Neural cell (in vitro differentiated cells): ENCODE results near the gene DIP2C. TPM values are rescaled to one million over a fixed set of nuclear protein-coding genes. Genes with fewer than 3 reads are reported as not detected.

Source experiments
- H2AFZ ChIP-seq: fragments of 200-600, 300-800 bp; sonication (generic), shearing (Covaris generic); 2 replicates; pipeline ENCODE4 v1.6.0; 2014; ENCODE audit warnings: low read depth, mild to moderate bottlenecking, antibody characterized with exemption, low read length, moderate library complexity
- H3F3A ChIP-seq: fragments of 200-600 bp; shearing (Covaris generic); 2 replicates; pipeline ENCODE4 v1.6.1; 2016; ENCODE audit warnings: mild to moderate bottlenecking, moderate library complexity, mixed read lengths, antibody characterized with exemption, low read length; ENCODE audit not compliant: insufficient read depth, poor library complexity, severe bottlenecking
- H3K27ac ChIP-seq: fragments of 200-600, 300-800 bp; sonication (generic), shearing (Covaris generic); 2 replicates; pipeline ENCODE4 v1.5.1; 2014; ENCODE audit warnings: mild to moderate bottlenecking, low read length, moderate library complexity
- H3K27me3 ChIP-seq: fragments of 300-800, 200-600 bp; sonication (generic), shearing (Covaris generic); 2 replicates; pipeline ENCODE4 v1.6.0; 2014; ENCODE audit warnings: mild to moderate bottlenecking, low read depth, low read length, moderate library complexity; ENCODE audit not compliant: insufficient read depth
- H3K36me3 ChIP-seq: fragments of 300-800, 200-600 bp; sonication (generic), shearing (Covaris generic); 2 replicates; pipeline ENCODE4 v1.5.1; 2014; ENCODE audit warnings: mild to moderate bottlenecking, antibody characterized with exemption, low read length, moderate library complexity; ENCODE audit not compliant: insufficient read depth
- H3K4me2 ChIP-seq: fragments of 300-800, 200-600 bp; sonication (generic), shearing (Covaris generic); 2 replicates; pipeline ENCODE4 v1.6.0; 2014; ENCODE audit warnings: mild to moderate bottlenecking, low read length
- H3K4me3 ChIP-seq: fragments of 300-800, 200-600 bp; sonication (generic), shearing (Covaris generic); 2 replicates; pipeline ENCODE4 v1.5.1; 2014; ENCODE audit warnings: mild to moderate bottlenecking, low read length, moderate library complexity
- H3K79me2 ChIP-seq: fragments of 200-600 bp; shearing (Covaris generic); replicated peaks from 2 replicates; pipeline ENCODE4 v1.6.0; 2014; ENCODE audit warnings: mild to moderate bottlenecking, low read length, moderate library complexity; ENCODE audit not compliant: insufficient read depth
- H3K9ac ChIP-seq: fragments of 300-800, 200-600 bp; sonication (generic), shearing (Covaris generic); 2 replicates; pipeline ENCODE4 v1.6.1; 2016; ENCODE audit warnings: mild to moderate bottlenecking, low read length, mixed read lengths
- H3K9me2 ChIP-seq: fragments of 200-600 bp; shearing (Covaris generic); 2 replicates; pipeline ENCODE4 v1.6.1; 2016; ENCODE audit warnings: mild to moderate bottlenecking, low read length, mixed read lengths; ENCODE audit not compliant: insufficient read depth
- H3K9me3 ChIP-seq: fragments of 200-600, 300-800 bp; sonication (generic), shearing (Covaris generic); 2 replicates; pipeline ENCODE4 v1.6.1; 2016; ENCODE audit warnings: mild to moderate bottlenecking, mixed run types, low read length, moderate library complexity, mixed read lengths
- H4K20me1 ChIP-seq: fragments of 200-600 bp; shearing (Covaris generic); 2 replicates; pipeline ENCODE4 v1.6.1; 2016; ENCODE audit warnings: mild to moderate bottlenecking, mixed run types; ENCODE audit not compliant: insufficient read depth
- CTCF ChIP-seq: fragments of 450-650 bp; IDR thresholded peaks from 2 replicates; pipeline ENCODE4 v1.5.1; 2014; ENCODE audit warnings: antibody characterized with exemption, mild to moderate bottlenecking, moderate library complexity; ENCODE audit not compliant: poor library complexity, severe bottlenecking
- EP300 ChIP-seq: fragments of 450-650 bp; conservative IDR thresholded peaks from 2 replicates; pipeline ENCODE4 v1.6.1; 2014; ENCODE audit warnings: antibody characterized with exemption, mild to moderate bottlenecking, moderate library complexity; ENCODE audit not compliant: poor library complexity, severe bottlenecking
- EZH2 ChIP-seq: fragments of 200-600, 300-800 bp; shearing (Covaris generic), sonication (generic); IDR thresholded peaks from 2 replicates; pipeline ENCODE4 v1.6.1; 2014; ENCODE audit warnings: antibody characterized with exemption, low read length, borderline replicate concordance, mild to moderate bottlenecking; ENCODE audit not compliant: insufficient read depth, poor library complexity, severe bottlenecking
- MXI1 ChIP-seq: fragments of 450-650 bp; conservative IDR thresholded peaks from 2 replicates; pipeline ENCODE4 v1.6.1; 2014; ENCODE audit warnings: antibody characterized with exemption, mild to moderate bottlenecking; ENCODE audit not compliant: poor library complexity, severe bottlenecking
- POLR2AphosphoS5 ChIP-seq: IDR thresholded peaks from 2 replicates; pipeline ENCODE4 v1.6.1; 2012
- RAD21 ChIP-seq: fragments of 450-650 bp; conservative IDR thresholded peaks from 2 replicates; pipeline ENCODE4 v1.6.1; 2014; ENCODE audit warnings: antibody characterized with exemption, mild to moderate bottlenecking, moderate library complexity
- REST ChIP-seq: IDR thresholded peaks from 2 replicates; pipeline ENCODE4 v1.6.1; 2012; ENCODE audit warnings: borderline replicate concordance
- SMC3 ChIP-seq: fragments of 450-650 bp; conservative IDR thresholded peaks from 2 replicates; pipeline ENCODE4 v1.6.1; 2014; ENCODE audit warnings: antibody characterized with exemption, mild to moderate bottlenecking, moderate library complexity; ENCODE audit not compliant: poor library complexity
- TAF1 ChIP-seq: IDR thresholded peaks from 2 replicates; pipeline ENCODE4 v1.6.1; 2012; ENCODE audit warnings: low read depth
- polyA plus RNA-seq: library from polyadenylated mRNA; depleted of rRNA; stranded (reverse); fragments of >200 nt; gene quantifications from 2 replicates; pipeline ENCODE4 v1.2.3, GENCODE V29; 2014

Gene DIP2C
- polyA plus RNA-seq, 1 donor from 2014 or later: 24.1 TPM

GRCh38 chr10:453647-454046 is 235.8 kb downstream of the DIP2C start:
- H3K9ac ChIP-seq: no peak overlapping the region
- H3F3A ChIP-seq: no peaks in the 10 kb centered on the region
- H3K9me3 ChIP-seq: no peaks in the 10 kb centered on the region
- H2AFZ ChIP-seq: no peak overlapping the region
- H3K27me3 ChIP-seq: no peaks in the 10 kb centered on the region
- no peak overlapping the region for H3K27ac ChIP-seq
- H4K20me1 ChIP-seq: no peaks in the 10 kb centered on the region
- H3K4me3 ChIP-seq: no peak overlapping the region
- TF ChIP-seq TAF1 (no peak), CTCF (no peak), EZH2 (no peak), MXI1 (no peak), EP300 (no peak), POLR2AphosphoS5 (no peak)
- peaks cover 3% of the 10 kb centered on the region for H3K36me3 ChIP-seq
- no peaks in the 10 kb centered on the region for H3K9me2 ChIP-seq
- H3K79me2 ChIP-seq: no peaks in the 10 kb centered on the region
- H3K4me2 ChIP-seq: no peak overlapping the region

GRCh38 chr10:452512-453426 is 236.7 kb downstream of the DIP2C start:
- Histone ChIP-seq H3K27ac (no peak overlapping the region), H3K4me2 (no peak overlapping the region), H3K79me2 (no peaks in the 10 kb centered on the region), H2AFZ (no peak overlapping the region), H3K9me3 (no peaks in the 10 kb centered on the region), H3F3A (no peaks in the 10 kb centered on the region), H3K27me3 (no peaks in the 10 kb centered on the region), H3K36me3 (no peaks in the 10 kb centered on the region), H3K4me3 (no peak overlapping the region), H4K20me1 (no peaks in the 10 kb centered on the region), H3K9ac (no peak overlapping the region), H3K9me2 (no peaks in the 10 kb centered on the region)
- TF ChIP-seq RAD21 (no peak), CTCF (no peak), EZH2 (no peak), POLR2AphosphoS5 (no peak), MXI1 (no peak), TAF1 (no peak), EP300 (no peak), REST (no peak), SMC3 (no peak)
